Mesodermal cell (in vitro differentiated cells): ENCODE results near the gene EMC1.
"Not testable (repeated sequence)": the region's sequence is repeated elsewhere in the genome, so short reads cannot be mapped to it uniquely, and the experiment has no call there.

ENCODE experiments used
- H3K27ac ChIP-seq: 2 replicates; pipeline ENCODE4 v1.7.0; 2013; ENCODE audit warnings: mild to moderate bottlenecking, low read depth, low read length, moderate library complexity; ENCODE audit not compliant: severe bottlenecking
- H3K36me3 ChIP-seq: 2 replicates; pipeline ENCODE4 v1.7.1; 2013; ENCODE audit warnings: mild to moderate bottlenecking, low read length, moderate library complexity; ENCODE audit not compliant: control insufficient read depth, insufficient read depth
- H3K4me1 ChIP-seq: one replicate; pipeline ENCODE4 v1.7.1; 2013; ENCODE audit warnings: mild to moderate bottlenecking, low read length; ENCODE audit not compliant: insufficient read depth, control insufficient read depth, poor library complexity, severe bottlenecking
- H3K4me3 ChIP-seq: 2 replicates; pipeline ENCODE4 v1.7.0; 2013; ENCODE audit warnings: low read length, control low read depth, mild to moderate bottlenecking; ENCODE audit not compliant: insufficient read depth, poor library complexity, severe bottlenecking; ENCODE audit errors: extremely low read depth
- H3K9me3 ChIP-seq: 2 replicates; pipeline ENCODE4 v1.7.1; 2013; ENCODE audit warnings: mild to moderate bottlenecking, low read length, moderate library complexity; ENCODE audit not compliant: control insufficient read depth
- WGBS, 2 experiments: methylation state at CpG; one replicate each; pipeline ENCODE4 v1.1.5; 2013; ENCODE audit warnings: missing lambda C conversion rate in 2 of 2; ENCODE audit not compliant: insufficient coverage in 2 of 2; 5-methylcytosine and 5-hydroxymethylcytosine counted together

The EMC1 gene

DNA sequence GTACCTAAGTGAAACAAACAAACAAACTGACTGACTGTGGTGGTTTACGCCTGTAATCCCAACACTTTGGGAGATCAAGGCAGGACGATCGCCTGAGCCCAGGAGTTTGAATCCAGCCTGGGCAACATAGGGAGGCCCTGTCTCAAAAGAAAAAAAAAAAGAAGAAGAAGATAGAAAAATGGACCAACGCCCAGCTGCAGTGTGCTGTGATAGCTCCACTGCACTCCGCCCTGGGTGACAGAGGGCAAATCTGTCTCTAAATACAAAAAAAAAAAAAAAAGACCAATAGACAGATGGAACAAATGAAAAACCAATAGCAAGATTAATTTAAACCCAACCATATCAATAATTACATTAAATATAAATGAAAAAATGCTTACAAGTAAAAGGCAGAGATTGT is 23.3 kb upstream of the EMC1 start:
- no peaks in the 10 kb centered on the region for H3K4me1 ChIP-seq
- 100% methylated on average over 2 of the region's 5 CpGs; no CpG with 5 or more reads in 1 of the 2 experiments for WGBS, 2 experiments
- H3K4me3 ChIP-seq: no peak overlapping the region
- no peaks in the 10 kb centered on the region for H3K9me3 ChIP-seq
- H3K36me3 ChIP-seq: no peaks in the 10 kb centered on the region
- no peak overlapping the region for H3K27ac ChIP-seq

- H3K27ac ChIP-seq, H3K9me3 ChIP-seq, H3K36me3 ChIP-seq, H3K4me3 ChIP-seq, H3K4me1 ChIP-seq: not testable (repeated sequence)
- WGBS, 2 experiments: 36 to 42% methylated on average over 33 to 39 of the region's 66 CpGs
Measured at GRCh38 chr1:19273844-19274531, 22.7 kb upstream of the EMC1 start.

GRCh38 chr1:19273106-19273843 is 22.0 kb upstream of the EMC1 start:
- Histone ChIP-seq H3K27ac (no peak overlapping the region), H3K4me1 (no peaks in the 10 kb centered on the region), H3K36me3 (no peaks in the 10 kb centered on the region), H3K4me3 (no peak overlapping the region), H3K9me3 (no peaks in the 10 kb centered on the region)
- 94 to 95% methylated on average over 19 to 21 of the region's 22 CpGs for WGBS, 2 experiments

GRCh38 chr1:19272064-19272463 is 20.7 kb upstream of the EMC1 start:
- H3K9me3 ChIP-seq: no peaks in the 10 kb centered on the region
- no peaks in the 10 kb centered on the region for H3K36me3 ChIP-seq
- no peak overlapping the region for H3K27ac ChIP-seq
- H3K4me1 ChIP-seq: no peaks in the 10 kb centered on the region
- H3K4me3 ChIP-seq: no peak overlapping the region

DNA sequence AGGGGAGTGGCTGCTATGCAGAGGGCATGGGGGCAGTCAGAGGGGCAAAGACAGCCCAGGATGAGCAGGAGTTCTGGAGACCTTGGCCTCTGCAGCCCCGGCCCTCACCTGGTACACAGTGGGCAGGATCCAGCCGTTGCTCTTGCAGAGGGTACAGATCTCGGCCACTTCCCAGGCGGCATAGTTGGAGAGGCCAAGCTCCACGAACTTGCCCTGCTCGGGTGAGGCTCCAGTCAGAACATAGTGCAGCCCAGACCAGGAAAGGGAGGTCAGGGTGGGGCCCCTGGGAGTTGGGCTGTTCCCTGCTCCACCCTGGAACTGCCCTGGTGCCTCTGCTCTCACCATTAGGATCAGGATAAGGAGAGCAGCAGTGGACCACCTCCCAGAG is 19.0 kb upstream of the EMC1 start:
- not testable (repeated sequence) for H3K4me1 ChIP-seq, H3K27ac ChIP-seq, H3K4me3 ChIP-seq, H3K36me3 ChIP-seq, H3K9me3 ChIP-seq
- 84 to 85% methylated on average over 6 of the region's 6 CpGs for WGBS, 2 experiments

DNA sequence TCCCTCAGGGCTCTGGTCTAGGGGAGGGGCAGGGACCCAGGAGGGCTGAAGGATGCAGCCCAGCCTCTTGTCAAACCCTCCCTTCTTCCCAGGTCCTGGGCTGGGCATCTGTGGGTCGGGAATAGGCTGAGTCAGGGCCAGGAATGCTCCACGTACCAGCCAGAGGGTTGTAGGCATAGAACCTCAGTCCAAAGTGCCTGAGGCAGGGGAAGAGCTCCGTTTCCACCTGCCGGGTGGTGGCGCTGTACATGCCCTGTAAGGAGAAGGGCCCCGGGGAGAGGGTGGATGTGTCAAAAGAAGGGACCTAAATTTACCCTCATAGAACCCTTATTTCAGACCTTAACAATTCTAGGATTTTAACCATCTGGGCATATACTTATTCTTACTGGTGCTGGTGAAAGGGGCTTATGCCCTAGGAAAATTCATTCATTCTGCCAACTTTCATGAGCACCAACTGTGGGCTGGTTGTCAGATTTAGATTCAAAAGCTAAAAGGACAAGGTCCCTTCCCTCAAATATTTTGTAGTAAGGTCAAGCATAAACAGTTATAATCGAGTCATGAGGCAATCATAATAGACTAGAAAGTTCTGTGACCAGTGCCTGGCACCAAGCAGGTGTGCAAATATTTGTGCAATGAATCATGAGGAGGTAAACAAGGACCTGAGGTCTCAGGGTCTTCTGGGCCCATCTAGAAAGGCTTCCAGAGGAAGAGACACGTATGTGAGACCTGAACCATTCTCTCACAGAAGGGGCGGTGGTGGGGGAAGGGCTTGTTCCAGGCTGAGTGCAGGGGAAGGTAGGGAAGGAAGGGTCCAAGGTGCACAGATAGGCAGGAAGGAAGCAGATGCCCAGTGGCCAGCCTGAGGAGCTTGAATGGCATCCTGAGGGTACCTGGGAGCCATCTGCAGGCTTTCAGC is 18.4 kb upstream of the EMC1 start:
- H3K36me3 ChIP-seq, H3K27ac ChIP-seq, H3K9me3 ChIP-seq, H3K4me3 ChIP-seq, H3K4me1 ChIP-seq: not testable (repeated sequence)
- WGBS, 2 experiments: 50% methylated on average over 1 of the region's 9 CpGs; no CpG with 5 or more reads in 1 of the 2 experiments

DNA sequence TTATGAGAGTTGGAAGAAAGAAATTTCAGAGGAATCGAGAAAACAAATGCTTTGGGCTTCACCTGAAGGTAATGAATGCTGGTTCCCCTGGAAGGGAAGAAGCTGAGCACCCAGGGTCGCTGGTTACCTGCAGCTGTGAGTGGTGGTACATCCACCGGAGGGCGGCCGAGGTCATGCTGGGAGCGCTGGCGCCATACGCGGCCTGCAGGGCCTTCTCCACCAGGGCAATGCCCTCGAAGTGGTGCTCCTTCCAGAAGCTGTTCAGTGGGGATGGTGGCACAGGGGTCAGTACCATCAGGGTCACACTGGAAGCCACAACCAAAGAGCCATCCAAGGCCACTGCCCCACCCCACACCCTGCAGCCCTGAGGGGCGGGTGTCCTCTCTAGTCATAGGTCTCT is 17.1 kb upstream of the EMC1 start:
- no peaks in the 10 kb centered on the region for H3K4me1 ChIP-seq
- H3K4me3 ChIP-seq: no peak overlapping the region
- H3K9me3 ChIP-seq: no peaks in the 10 kb centered on the region
- no peak overlapping the region for H3K27ac ChIP-seq
- H3K36me3 ChIP-seq: no peaks in the 10 kb centered on the region
- WGBS, 2 experiments: 81 to 86% methylated on average over 6 to 11 of the region's 11 CpGs

DNA sequence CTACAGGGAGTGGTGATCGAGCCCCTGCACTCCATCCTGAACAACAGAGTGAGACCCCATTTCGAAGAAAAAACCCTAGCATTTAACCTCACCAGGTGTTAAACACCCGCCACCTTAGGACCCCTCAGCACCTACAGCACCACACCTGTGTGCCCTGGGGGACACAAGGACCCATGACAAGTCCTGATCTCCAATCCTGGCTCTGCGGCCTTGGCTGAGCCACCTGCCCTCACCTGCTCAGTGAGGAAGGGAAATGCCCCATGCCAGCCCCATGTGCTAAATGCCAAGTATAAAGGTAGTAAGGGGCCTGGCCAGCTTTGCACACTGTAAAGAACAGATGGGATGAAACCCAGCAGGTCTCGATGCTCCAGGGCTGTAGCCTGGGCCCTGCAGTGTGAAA is 11.4 kb upstream of the EMC1 start:
- H3K4me3 ChIP-seq: no peak overlapping the region
- H3K4me1 ChIP-seq: peaks cover 8% of the 10 kb centered on the region
- no peak overlapping the region for H3K27ac ChIP-seq
- H3K36me3 ChIP-seq: peaks cover 33% of the 10 kb centered on the region
- 88 to 96% methylated on average over 3 of the region's 5 CpGs for WGBS, 2 experiments
- no peaks in the 10 kb centered on the region for H3K9me3 ChIP-seq

DNA sequence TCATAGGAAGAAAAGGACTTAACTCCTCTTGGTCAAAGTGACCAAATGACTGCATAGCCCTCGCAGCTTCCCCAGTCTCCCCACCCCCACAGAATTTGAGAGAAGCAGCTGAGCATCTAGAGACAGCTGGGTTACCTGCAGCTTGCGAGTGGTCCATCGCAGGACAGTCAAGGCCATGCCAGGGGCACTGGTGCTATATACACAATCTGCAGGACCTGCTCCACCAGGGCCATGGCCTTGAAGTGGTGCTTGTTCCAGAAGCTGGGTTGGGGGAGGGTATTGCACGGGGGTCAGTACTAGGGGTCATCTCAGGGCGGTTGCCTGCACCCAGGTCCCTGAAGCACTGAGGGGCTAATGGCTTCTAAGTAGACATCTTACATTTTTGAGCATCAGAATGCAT is 10.7 kb upstream of the EMC1 start:
- WGBS, 2 experiments: 93% methylated on average over 3 to 4 of the region's 5 CpGs
- Histone ChIP-seq H3K9me3 (no peaks in the 10 kb centered on the region), H3K27ac (no peak overlapping the region), H3K36me3 (peaks cover 40% of the 10 kb centered on the region), H3K4me1 (peaks cover 8% of the 10 kb centered on the region), H3K4me3 (no peak overlapping the region)

DNA sequence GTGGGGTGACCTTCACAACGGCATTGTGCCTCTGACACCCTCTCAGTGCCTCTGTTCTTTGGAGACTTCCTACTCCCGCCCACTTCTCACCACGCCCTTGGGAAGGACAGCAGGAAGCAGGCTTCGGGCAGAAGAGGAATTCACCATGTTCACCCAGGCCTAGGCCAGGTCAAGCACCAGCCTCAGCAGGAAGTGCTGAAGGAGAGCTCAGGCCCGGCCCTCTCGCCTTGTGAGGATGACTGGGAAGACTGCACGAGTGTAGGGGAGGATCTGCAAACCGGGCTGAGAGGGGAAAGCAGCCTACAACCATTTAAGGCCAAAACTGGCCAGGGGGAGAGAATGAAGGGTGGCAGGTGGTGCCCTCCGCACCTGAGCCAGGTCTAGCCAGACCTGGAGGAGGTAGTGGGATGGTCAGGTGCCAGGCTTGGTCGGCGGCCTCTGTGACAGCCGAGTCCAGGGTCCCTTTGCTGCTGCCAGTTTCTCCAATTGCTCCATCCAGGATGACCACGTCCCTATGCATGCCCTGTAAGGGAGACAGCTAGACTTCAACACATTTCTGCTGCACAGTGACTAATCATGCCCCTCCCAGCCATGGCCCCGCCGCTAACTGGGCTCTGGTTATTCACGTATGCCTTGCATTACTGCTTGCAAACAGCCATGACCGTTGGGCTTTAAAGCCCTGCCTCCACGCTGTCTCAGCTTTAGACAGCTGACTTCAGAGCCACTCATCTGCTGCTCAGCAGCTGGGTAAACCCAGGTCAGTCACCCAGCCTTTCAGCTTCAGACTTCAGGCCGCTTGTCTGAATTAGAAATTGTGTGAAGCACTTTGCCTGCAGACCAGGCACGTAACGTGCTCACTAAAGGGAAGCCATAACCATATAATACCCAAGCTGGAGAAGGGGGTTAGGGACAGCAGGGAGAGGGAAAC is 9.2 kb upstream of the EMC1 start:
- WGBS, 2 experiments: 90 to 93% methylated on average over 17 to 18 of the region's 21 CpGs
- peak overlapping the region; percentile 16 for H3K27ac ChIP-seq
- H3K4me3 ChIP-seq: no peak overlapping the region

More for the DNA sequence above, 9.2 kb upstream of the EMC1 start:
- Histone ChIP-seq H3K36me3 (peaks cover 54% of the 10 kb centered on the region), H3K4me1 (peaks cover 8% of the 10 kb centered on the region), H3K9me3 (no peaks in the 10 kb centered on the region)
